B cell (primary cell): ENCODE measurements around the gene ANKRD30B.

Source experiments
- CTCF ChIP-seq: fragments of 200-600 bp; IDR thresholded peaks from one replicate; pipeline ENCODE4 v1.8.0; 2022; ENCODE audit warnings: antibody characterized with exemption, mild to moderate bottlenecking
- EZH2 ChIP-seq: IDR thresholded peaks from 2 replicates; pipeline ENCODE4 v1.6.1; 2012; ENCODE audit warnings: borderline replicate concordance, low read depth, mild to moderate bottlenecking, moderate library complexity, low read length; ENCODE audit not compliant: insufficient read depth, poor library complexity, severe bottlenecking

- TF ChIP-seq CTCF (no peak), EZH2 (no peak)
Observed at GRCh38 chr18:14747513-14748474, at the start of gene ANKRD30B.
